SHP77 treated with DMSO at 0.1 percent for 48 hours (cell line): ENCODE results near the gene PARD6G.

ENCODE experiments used
- DNase-seq: peaks from one replicate; lab custom pipeline; 2025; lab: John Stamatoyannopoulos, UW

PARD6G gene

GRCh38 chr18:80107426-80107825 lies 139.9 kb downstream of the PARD6G start:
- no peak for DNase-seq
